HG03175 (cell line): ENCODE data around the gene FNDC3A.
A peak's percentile ranks its signal among the peaks of the same experiment; 100 is the strongest.
"Not testable (repeated sequence)": the region's sequence is repeated elsewhere in the genome, so short reads cannot be mapped to it uniquely, and the experiment has no call there.

Experiments
- ATAC-seq: cut with Tn5 transposase; IDR thresholded peaks from one replicate; pipeline ENCODE4 v1.9.1; 2021; ENCODE audit warnings: mild to moderate bottlenecking, moderate library complexity; ENCODE audit not compliant: unreplicated experiment

Gene FNDC3A

GRCh38 chr13:49071341-49071937 lies 95.7 kb downstream of the FNDC3A start:
- no peak for ATAC-seq

GRCh38 chr13:49082653-49083536 lies 107.2 kb downstream of the FNDC3A start:
- ATAC-seq = peak; percentile 69

GRCh38 chr13:49084961-49085360 lies 109.2 kb downstream of the FNDC3A start:
- no peak for ATAC-seq

- no peak for ATAC-seq
These were observed 111.0 kb downstream of the FNDC3A start for GRCh38 chr13:49086722-49087121.

- no peak for ATAC-seq
These were observed 117.7 kb downstream of the FNDC3A start for GRCh38 chr13:49093376-49093775.

- no peak for ATAC-seq
These were observed 121.7 kb downstream of the FNDC3A start for GRCh38 chr13:49097374-49097773.

- no peak for ATAC-seq
These were observed 122.5 kb downstream of the FNDC3A start for GRCh38 chr13:49098198-49098597.

GRCh38 chr13:49098771-49099512 lies 123.2 kb downstream of the FNDC3A start:
- no peak for ATAC-seq

GRCh38 chr13:49099513-49099877 lies 123.8 kb downstream of the FNDC3A start:
- no peak for ATAC-seq

- no peak for ATAC-seq
These were observed 125.2 kb downstream of the FNDC3A start for GRCh38 chr13:49100637-49101570.

GRCh38 chr13:49108196-49108595 lies 132.5 kb downstream of the FNDC3A start:
- ATAC-seq = no peak

GRCh38 chr13:49110122-49110912 lies 134.6 kb downstream of the FNDC3A start:
- no peak for ATAC-seq

GRCh38 chr13:49110913-49111170 lies 135.1 kb downstream of the FNDC3A start:
- no peak for ATAC-seq

GRCh38 chr13:49112782-49113525 lies 137.2 kb downstream of the FNDC3A start:
- no peak for ATAC-seq

GRCh38 chr13:49113526-49114286 lies 138.0 kb downstream of the FNDC3A start:
- no peak for ATAC-seq

- ATAC-seq = no peak
These were observed 141.2 kb downstream of the FNDC3A start for GRCh38 chr13:49116873-49117272.

GRCh38 chr13:49118455-49118854 lies 142.7 kb downstream of the FNDC3A start:
- not testable (repeated sequence) for ATAC-seq

GRCh38 chr13:49124693-49125304 lies 149.1 kb downstream of the FNDC3A start:
- ATAC-seq = no peak
